Type B pancreatic cell (in vitro differentiated cells): ENCODE results near the gene PEX26. TPM values are rescaled to one million over a fixed set of nuclear protein-coding genes. Genes with fewer than 3 reads are reported as not detected.
"Not testable (repeated sequence)": the region's sequence is repeated elsewhere in the genome, so short reads cannot be mapped to it uniquely, and the experiment has no call there.

Source experiments
- DNase-seq: peaks from one replicate; pipeline ENCODE4 v3.0.0; 2021; ENCODE audit warnings: mixed read lengths; ENCODE audit not compliant: unreplicated experiment; ENCODE audit errors: extremely low spot score
- H3K27ac Mint-ChIP-seq: 2 replicates; pipeline ENCODE4 v1.8.0; 2021; ENCODE audit warnings: mild to moderate bottlenecking, mixed read lengths
- H3K27me3 Mint-ChIP-seq: 2 replicates; pipeline ENCODE4 v1.8.0; 2021; ENCODE audit warnings: mixed read lengths
- H3K36me3 Mint-ChIP-seq: 2 replicates; pipeline ENCODE4 v1.8.0; 2021; ENCODE audit warnings: mixed read lengths
- H3K4me1 Mint-ChIP-seq: one replicate; pipeline ENCODE4 v1.8.0; 2021; ENCODE audit warnings: mixed read lengths; ENCODE audit not compliant: unreplicated experiment
- H3K4me3 Mint-ChIP-seq: 2 replicates; pipeline ENCODE4 v1.8.0; 2021; ENCODE audit warnings: mild to moderate bottlenecking, mixed read lengths
- H3K9me3 Mint-ChIP-seq: 2 replicates; pipeline ENCODE4 v1.8.0; 2021; ENCODE audit warnings: mixed read lengths
- total RNA-seq: library from RNA; stranded (reverse); gene quantifications from 2 replicates; pipeline ENCODE4 v1.2.1, GENCODE V29; 2021; ENCODE audit warnings: low replicate concordance
- TF ChIP-seq, protein P1 (sequence below): fragments of 200-600 bp; sonication (generic); conservative IDR thresholded peaks from 2 replicates; pipeline ENCODE4 v1.5.0; 2021; ENCODE audit warnings: antibody characterized with exemption, mild to moderate bottlenecking

The PEX26 gene
- total RNA-seq, 1 donor from 2014 or later, result 46.3 TPM

DNA sequence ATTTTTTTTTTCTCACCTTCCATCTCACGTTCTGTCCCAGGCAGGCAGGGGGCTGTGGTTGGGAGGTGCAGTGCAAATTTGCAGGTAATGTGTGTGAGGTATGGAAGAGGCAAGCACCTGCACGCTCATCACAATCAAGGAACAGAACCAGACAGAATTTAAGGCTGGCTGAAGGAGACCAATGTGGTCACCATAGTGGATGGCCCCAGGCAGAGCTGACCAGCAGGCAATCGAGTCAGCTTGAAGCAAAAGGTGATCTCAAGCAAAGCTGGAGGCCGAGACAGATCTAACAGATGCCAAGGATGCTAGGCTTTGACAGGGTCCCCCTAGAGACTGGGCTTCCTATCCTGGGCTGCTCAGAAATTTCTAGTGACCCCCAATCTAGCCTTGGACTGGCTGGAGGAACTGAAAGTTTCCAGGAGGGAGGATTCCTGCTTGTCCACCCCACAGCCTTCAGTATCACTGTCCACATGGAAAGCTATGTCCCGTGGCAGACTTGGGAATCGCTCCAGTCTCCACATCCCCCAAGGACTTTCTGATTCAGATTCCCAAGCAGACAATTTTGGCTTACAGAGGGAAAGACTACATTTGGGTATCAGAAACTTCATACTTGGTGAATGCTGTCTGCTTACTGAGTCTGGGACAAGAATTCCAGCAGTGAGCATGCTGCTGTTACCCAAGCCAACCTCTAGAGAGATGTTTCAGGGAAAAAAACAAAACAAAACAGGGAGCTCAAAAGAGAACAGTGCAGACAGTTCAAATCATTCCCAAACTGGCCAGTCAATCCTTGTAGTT is 44.4 kb upstream of the PEX26 start:
- no peaks in the 10 kb centered on the region for H3K9me3 Mint-ChIP-seq
- H3K4me3 Mint-ChIP-seq, result no peak overlapping the region
- no peak for DNase-seq
- H3K27ac Mint-ChIP-seq, result no peak overlapping the region
- TF ChIP-seq, protein P1, sequence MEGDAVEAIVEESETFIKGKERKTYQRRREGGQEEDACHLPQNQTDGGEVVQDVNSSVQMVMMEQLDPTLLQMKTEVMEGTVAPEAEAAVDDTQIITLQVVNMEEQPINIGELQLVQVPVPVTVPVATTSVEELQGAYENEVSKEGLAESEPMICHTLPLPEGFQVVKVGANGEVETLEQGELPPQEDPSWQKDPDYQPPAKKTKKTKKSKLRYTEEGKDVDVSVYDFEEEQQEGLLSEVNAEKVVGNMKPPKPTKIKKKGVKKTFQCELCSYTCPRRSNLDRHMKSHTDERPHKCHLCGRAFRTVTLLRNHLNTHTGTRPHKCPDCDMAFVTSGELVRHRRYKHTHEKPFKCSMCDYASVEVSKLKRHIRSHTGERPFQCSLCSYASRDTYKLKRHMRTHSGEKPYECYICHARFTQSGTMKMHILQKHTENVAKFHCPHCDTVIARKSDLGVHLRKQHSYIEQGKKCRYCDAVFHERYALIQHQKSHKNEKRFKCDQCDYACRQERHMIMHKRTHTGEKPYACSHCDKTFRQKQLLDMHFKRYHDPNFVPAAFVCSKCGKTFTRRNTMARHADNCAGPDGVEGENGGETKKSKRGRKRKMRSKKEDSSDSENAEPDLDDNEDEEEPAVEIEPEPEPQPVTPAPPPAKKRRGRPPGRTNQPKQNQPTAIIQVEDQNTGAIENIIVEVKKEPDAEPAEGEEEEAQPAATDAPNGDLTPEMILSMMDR, result no peak
- H3K36me3 Mint-ChIP-seq, result no peaks in the 10 kb centered on the region
- peaks cover 4% of the 10 kb centered on the region for H3K27me3 Mint-ChIP-seq
- peaks cover 8% of the 10 kb centered on the region for H3K4me1 Mint-ChIP-seq

DNA sequence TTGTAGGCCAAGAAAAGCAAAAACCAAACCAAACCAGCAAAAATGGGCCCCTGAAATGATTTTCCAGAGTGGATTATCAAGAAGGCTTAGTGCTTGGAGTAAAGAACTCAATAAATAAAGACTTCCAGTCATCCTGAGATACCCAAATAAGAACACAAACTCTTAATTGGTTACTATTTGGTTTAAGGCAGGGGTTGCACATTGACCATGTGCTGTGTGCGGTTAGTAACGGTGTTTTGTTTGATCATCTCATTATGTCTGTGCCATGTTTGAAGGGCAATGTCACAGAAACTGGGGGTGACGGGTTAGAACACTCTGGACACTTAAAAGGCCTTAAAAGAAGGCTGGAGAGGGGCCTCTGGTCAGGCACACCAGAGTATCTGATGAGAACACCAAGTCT is 43.7 kb upstream of the PEX26 start:
- H3K36me3 Mint-ChIP-seq, result no peaks in the 10 kb centered on the region

DNA sequence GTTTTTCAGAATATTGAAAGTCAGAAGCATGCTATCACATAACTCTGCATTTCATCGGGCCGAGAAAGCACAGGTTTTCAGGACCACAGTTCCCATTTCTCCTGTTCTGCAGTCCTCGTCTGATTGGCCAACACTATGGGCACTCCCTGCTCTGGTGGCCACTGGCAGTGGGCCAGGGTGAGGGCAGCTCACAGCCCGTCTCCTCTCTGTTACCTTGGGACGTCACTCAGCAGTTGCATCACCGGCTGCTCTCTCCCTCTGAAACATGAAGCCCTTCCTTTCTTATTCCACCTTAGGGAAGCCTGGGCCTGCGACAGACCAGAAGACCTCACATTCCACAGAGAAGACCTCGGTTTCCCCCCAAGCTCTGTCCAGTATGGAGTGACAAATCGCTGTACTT is 42.0 kb upstream of the PEX26 start:
- H3K4me1 Mint-ChIP-seq, result peaks cover 8% of the 10 kb centered on the region
- TF ChIP-seq, protein P1, result no peak
- H3K27ac Mint-ChIP-seq, result no peak overlapping the region
- H3K27me3 Mint-ChIP-seq, result no peaks in the 10 kb centered on the region
- no peaks in the 10 kb centered on the region for H3K9me3 Mint-ChIP-seq
- DNase-seq, result no peak
- no peak overlapping the region for H3K4me3 Mint-ChIP-seq
- no peaks in the 10 kb centered on the region for H3K36me3 Mint-ChIP-seq

More for the DNA sequence above, 43.7 kb upstream of the PEX26 start:
- Mint-ChIP-seq H3K27ac (no peak overlapping the region), H3K4me1 (peaks cover 8% of the 10 kb centered on the region), H3K9me3 (no peaks in the 10 kb centered on the region), H3K4me3 (no peak overlapping the region), H3K27me3 (peaks cover 3% of the 10 kb centered on the region)
- TF ChIP-seq, protein P1, result no peak
- no peak for DNase-seq

DNA sequence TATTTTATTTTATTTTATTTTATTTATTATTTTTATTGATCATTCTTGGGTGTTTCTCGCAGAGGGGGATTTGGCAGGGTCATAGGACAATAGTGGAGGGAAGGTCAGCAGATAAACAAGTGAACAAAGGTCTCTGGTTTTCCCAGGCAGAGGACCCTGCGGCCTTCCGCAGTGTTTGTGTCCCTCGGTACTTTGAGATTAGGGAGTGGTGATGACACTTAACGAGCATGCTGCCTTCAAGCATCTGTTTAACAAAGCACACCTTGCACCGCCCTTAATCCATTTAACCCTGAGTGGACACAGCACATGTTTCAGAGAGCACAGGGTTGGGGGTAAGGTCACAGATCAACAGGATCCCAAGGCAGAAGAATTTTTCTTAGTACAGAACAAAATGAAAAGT is 36.9 kb upstream of the PEX26 start:
- not testable (repeated sequence) for H3K36me3 Mint-ChIP-seq, DNase-seq, H3K27me3 Mint-ChIP-seq, H3K4me1 Mint-ChIP-seq, H3K27ac Mint-ChIP-seq, H3K4me3 Mint-ChIP-seq, H3K9me3 Mint-ChIP-seq

DNA sequence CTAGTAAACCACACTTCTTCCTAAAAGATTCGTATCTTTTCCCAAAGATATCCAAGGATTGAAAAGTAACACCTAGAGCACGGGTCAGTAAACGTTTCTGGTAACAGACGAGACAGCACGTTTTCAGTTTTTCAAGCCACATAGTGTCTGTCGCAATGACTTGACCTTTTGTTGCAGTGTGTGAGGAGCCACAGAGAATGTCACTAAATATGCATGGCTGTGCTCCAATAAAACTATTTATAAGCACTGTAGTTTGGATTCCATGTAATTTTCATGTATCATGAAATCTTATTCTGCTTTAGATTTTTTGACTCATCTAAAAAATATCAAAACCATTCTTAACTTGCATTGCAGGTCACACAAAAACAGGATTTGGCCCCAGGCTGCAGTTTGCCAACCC is 35.1 kb upstream of the PEX26 start:
- no peak for DNase-seq
- Mint-ChIP-seq H3K27ac (no peak overlapping the region), H3K4me3 (no peak overlapping the region), H3K27me3 (no peaks in the 10 kb centered on the region), H3K36me3 (no peaks in the 10 kb centered on the region), H3K4me1 (no peaks in the 10 kb centered on the region), H3K9me3 (no peaks in the 10 kb centered on the region)
- TF ChIP-seq, protein P1, result no peak

DNA sequence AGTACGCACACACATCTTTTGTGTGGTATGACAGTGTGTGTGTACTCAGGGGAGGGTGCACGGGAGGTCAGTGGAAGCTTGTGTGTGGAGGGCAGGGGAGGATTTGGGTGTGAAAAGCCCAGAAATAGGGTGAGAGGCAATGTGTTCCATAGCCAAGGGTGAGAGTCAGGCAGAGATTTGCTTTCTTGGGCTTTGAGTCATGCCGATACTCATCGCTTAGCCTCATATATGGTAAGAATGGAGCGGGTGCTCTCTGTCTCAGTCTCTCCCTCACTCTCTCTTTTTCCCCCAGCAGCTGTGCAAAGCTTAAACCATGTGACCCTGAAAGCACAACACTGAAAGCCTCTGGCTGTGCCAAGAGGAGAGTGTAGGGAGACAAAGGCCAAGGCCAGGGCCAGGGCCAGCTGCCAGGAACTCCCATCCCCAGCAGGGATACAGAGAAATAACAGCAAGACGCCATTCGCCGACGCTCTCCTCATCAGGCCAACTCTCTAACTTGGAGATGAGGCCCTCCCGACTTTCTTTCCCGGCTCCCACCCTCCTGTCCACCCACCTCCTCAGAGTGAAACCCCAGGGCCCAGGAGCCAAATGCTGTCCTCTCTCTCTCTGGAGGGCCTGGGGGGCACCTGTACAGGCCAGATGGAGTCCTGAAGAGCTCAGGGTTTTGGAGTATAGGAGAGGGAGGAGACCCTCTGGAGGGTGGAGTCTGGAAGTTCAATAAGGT is 33.1 kb upstream of the PEX26 start:
- H3K4me3 Mint-ChIP-seq, result no peak overlapping the region
- H3K36me3 Mint-ChIP-seq, result no peaks in the 10 kb centered on the region
- H3K27me3 Mint-ChIP-seq, result no peaks in the 10 kb centered on the region
- DNase-seq, result no peak
- no peak overlapping the region for H3K27ac Mint-ChIP-seq
- H3K4me1 Mint-ChIP-seq, result no peaks in the 10 kb centered on the region
- TF ChIP-seq, protein P1, result no peak
- no peaks in the 10 kb centered on the region for H3K9me3 Mint-ChIP-seq
